Fibroblast of villous mesenchyme (primary cell): ENCODE measurements around the gene LARP1. TPM values are rescaled to one million over a fixed set of nuclear protein-coding genes. Genes with fewer than 3 reads are reported as not detected.
A peak's percentile ranks its signal among the peaks of the same experiment; 100 is the strongest.
"Not testable (repeated sequence)": the region's sequence is repeated elsewhere in the genome, so short reads cannot be mapped to it uniquely, and the experiment has no call there.

ENCODE experiments used
- DNase-seq: peaks from one replicate; pipeline ENCODE4 v3.0.0-alpha.2; 2010; ENCODE audit warnings: low read depth
- H3K4me3 ChIP-seq: 2 replicates; pipeline ENCODE4 v1.5.1; 2011; ENCODE audit warnings: low read depth, mild to moderate bottlenecking, low read length
- CTCF ChIP-seq: IDR thresholded peaks from 2 replicates; pipeline ENCODE4 v1.5.1; 2012; ENCODE audit warnings: low read depth, mild to moderate bottlenecking, low read length; ENCODE audit not compliant: insufficient read depth
- total RNA-seq: library from RNA; depleted of rRNA; stranded (reverse); fragments of >200 nt; gene quantifications from 2 replicates; pipeline ENCODE4 v1.2.3, GENCODE V29; 2012

The LARP1 gene
- total RNA-seq, 1 donor, result 111 TPM

- peak; percentile 84 for DNase-seq
- TF ChIP-seq CTCF, result no peak
- no peak overlapping the region for H3K4me3 ChIP-seq
These were observed 31.3 kb upstream of the LARP1 start for GRCh38 chr5:154723740-154724505.

GRCh38 chr5:154727361-154727760, 27.8 kb upstream of the LARP1 start:
- no peak for TF ChIP-seq CTCF
- DNase-seq, result no peak

GRCh38 chr5:154728939-154729588, 26.1 kb upstream of the LARP1 start:
- no peak overlapping the region for H3K4me3 ChIP-seq
- no peak for TF ChIP-seq CTCF
- DNase-seq, result no peak

More at GRCh38 chr5:154727361-154727760, 27.8 kb upstream of the LARP1 start:
- H3K4me3 ChIP-seq, result no peak overlapping the region

- H3K4me3 ChIP-seq, result no peak overlapping the region
- TF ChIP-seq CTCF, result no peak
- DNase-seq, result no peak
These were observed 25.6 kb upstream of the LARP1 start for GRCh38 chr5:154729613-154730012.

- not testable (repeated sequence) for H3K4me3 ChIP-seq, DNase-seq
These were observed 24.4 kb upstream of the LARP1 start for GRCh38 chr5:154730761-154731160.

GRCh38 chr5:154732212-154732611, 23.0 kb upstream of the LARP1 start:
- no peak for TF ChIP-seq CTCF
- no peak for DNase-seq
- H3K4me3 ChIP-seq, result no peak overlapping the region

GRCh38 chr5:154734370-154735248, 20.6 kb upstream of the LARP1 start:
- no peak for TF ChIP-seq CTCF
- no peak for DNase-seq
- no peak overlapping the region for H3K4me3 ChIP-seq

- DNase-seq, H3K4me3 ChIP-seq: not testable (repeated sequence)
These were observed 19.8 kb upstream of the LARP1 start for GRCh38 chr5:154735362-154735761.

- not testable (repeated sequence) for H3K4me3 ChIP-seq, DNase-seq
These were observed 18.8 kb upstream of the LARP1 start for GRCh38 chr5:154736372-154736771.
